Activated CD4-positive, alpha-beta T cell treated with anti-CD3 and anti-CD28 coated beads, Interleukin-2, amount 10 ng/mL, durations not matched to agents 7 days and 5 days (primary cell): ENCODE results near the gene ATP13A3. TPM values are rescaled to one million over a fixed set of nuclear protein-coding genes. Genes with fewer than 3 reads are reported as not detected.

Experiments used
- CTCF ChIA-PET: fragments of 350-600 bp; sonication (Branson Sonifier 250); formaldehyde crosslinking; loops from one replicate; lab custom pipeline; 2021; ENCODE audit warnings: antibody characterized with exemption; lab: Charles Lee
- POLR2A ChIA-PET: fragments of 350-600 bp; sonication (Branson Sonifier 250); formaldehyde crosslinking; loops from one replicate; lab custom pipeline; 2021; ENCODE audit warnings: antibody characterized with exemption; lab: Charles Lee
- DNase-seq: peaks from one replicate; pipeline ENCODE4 v3.0.0-alpha.2; 2020
- H3K27ac Mint-ChIP-seq: one replicate; pipeline ENCODE4 v1.8.0; 2021; ENCODE audit warnings: mild to moderate bottlenecking, moderate library complexity, mixed read lengths
- H3K27me3 Mint-ChIP-seq: one replicate; pipeline ENCODE4 v1.8.0; 2021; ENCODE audit warnings: mixed read lengths
- H3K36me3 Mint-ChIP-seq: one replicate; pipeline ENCODE4 v1.8.0; 2021; ENCODE audit warnings: low read depth, mixed read lengths
- H3K4me1 Mint-ChIP-seq: one replicate; pipeline ENCODE4 v1.8.0; 2021; ENCODE audit warnings: mixed read lengths
- H3K4me3 Mint-ChIP-seq: one replicate; pipeline ENCODE4 v1.8.0; 2021; ENCODE audit warnings: mild to moderate bottlenecking, moderate library complexity, mixed read lengths
- H3K9me3 Mint-ChIP-seq: one replicate; pipeline ENCODE4 v1.8.0; 2021; ENCODE audit warnings: mixed read lengths
- total RNA-seq, 2 experiments: library from RNA; stranded (reverse); gene quantifications; one replicate each; pipeline ENCODE4 v1.2.3, GENCODE V29; 2021

ATP13A3 gene
- total RNA-seq, 2 experiments from 2014 or later: 59.2 to 73.8 TPM

DNA sequence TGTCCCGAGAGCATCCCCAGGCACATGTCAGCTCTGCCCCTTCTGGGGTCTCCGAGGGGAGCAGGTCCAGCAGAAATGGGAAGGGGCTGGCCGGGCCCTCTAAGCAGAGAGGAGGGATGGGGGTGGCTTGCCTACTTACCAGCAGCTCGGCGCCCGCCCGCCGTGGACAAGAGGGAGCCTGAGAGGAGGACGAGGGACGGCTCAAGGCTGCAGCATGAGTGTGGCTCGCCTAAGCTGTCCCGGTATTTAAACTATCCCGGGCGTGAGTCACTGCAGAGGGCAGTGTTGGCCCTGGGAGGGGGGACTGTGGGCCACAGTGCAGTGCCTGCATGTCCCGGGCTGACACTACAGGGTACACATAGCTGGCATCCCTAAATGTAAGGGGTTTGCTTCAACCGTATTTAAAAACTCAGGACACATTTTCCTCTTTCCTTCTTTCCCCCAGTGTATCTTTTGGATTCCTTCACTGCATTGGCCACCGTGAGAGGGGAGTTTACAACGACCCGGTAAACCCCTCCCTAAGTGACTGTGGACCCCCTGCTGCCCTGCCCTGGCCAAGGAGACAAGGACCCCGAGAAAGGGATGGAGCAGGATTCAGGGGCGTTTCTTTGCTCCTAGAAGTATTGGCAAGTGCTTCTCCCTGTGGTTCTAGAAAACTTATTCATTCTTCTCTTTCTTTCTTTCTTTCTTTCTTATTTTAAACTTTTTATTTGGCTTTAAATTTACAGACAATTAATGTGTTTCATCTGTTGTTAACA, 117.1 kb downstream of the ATP13A3 start, which contains the start of gene LRRC15:
Gene LRRC15 (minus strand): TSS at position 222 of the 758 bp plus-strand sequence. CDS start 8,700 bp downstream, outside the sequence.
- Mint-ChIP-seq H3K27me3 (peaks cover 30% of the 10 kb centered on the region), H3K4me1 (no peaks in the 10 kb centered on the region), H3K9me3 (no peaks in the 10 kb centered on the region), H3K27ac (no peak within 1 kb of the TSS), H3K36me3 (no peaks in the 10 kb centered on the region), H3K4me3 (no peak within 1 kb of the TSS)
- POLR2A ChIA-PET: no interaction called here
- no peak for DNase-seq
- CTCF ChIA-PET: no interaction called here

DNA sequence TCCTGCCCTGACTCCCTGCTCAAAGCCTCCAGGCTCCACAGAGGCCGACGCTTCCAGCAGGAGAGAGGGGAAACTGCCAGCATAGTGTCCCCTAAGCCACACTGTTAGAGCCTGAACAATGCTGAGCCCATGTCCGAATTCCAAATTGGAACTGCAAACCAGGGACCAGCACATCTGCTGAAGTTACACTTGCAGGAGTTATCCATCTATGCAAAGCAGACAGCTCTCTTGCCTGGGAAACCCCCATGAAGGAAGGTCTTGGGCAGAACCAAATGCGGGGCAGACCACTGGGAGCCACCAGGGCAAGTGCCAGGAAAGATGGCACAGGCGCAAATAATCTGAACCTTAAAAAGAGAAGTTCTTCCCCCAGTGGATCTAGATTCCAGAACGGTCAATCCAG, 117.9 kb downstream of the ATP13A3 start:
- Mint-ChIP-seq H3K4me1 (no peaks in the 10 kb centered on the region), H3K27me3 (peaks cover 30% of the 10 kb centered on the region), H3K4me3 (no peak overlapping the region), H3K36me3 (no peaks in the 10 kb centered on the region), H3K27ac (no peak overlapping the region), H3K9me3 (no peaks in the 10 kb centered on the region)
- ChIA-PET POLR2A (no interaction called here), CTCF (interaction anchor here (1.9 kb wide), 1 partner anchor 14 kb away, joined by 4 read pairs; no protein-coding TSS in a partner anchor)
- DNase-seq: no peak

DNA sequence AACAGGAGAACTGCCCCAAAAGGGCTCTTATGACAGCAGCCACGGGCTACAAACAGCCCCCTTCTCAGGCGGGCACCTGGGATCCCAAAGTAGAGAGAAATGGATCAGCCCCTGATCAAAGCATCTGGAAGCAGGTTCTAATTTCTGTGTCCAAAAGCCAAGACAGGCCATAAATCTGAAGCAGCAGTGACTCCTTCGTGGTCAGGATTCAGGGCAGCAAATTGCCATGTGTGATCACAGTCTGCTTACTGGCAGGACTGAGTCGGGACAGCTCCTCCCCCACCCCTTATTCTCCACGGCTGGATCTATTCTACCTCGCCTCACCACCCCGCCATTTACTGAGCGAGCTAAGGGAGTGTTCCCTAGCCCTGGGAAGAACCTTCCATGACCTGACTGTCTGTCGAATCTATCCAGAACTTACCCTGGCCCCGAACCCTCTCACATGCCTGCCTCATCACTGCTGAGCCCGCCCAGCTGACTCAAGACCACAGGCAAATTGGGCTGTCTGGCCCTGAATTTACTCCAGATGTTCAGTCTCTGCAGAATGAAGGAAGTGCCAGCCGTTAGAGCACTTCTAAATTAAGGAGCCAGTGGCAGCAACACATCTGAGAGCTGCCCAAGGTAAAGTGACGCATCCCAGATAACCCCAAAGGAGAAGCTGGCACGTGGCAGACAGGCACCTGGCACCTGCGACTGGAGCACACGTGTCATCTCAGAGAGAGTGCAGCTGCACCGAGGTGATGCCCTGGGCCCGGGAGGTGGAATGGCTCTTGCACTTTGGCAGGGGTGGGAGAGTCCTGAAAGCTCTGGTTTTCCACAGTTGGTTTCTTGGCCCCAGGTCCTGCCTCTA, 118.6 kb downstream of the ATP13A3 start:
- no peak for DNase-seq
- Mint-ChIP-seq H3K4me3 (no peak overlapping the region), H3K9me3 (no peaks in the 10 kb centered on the region), H3K4me1 (no peaks in the 10 kb centered on the region), H3K27ac (no peak overlapping the region), H3K36me3 (no peaks in the 10 kb centered on the region), H3K27me3 (peaks cover 30% of the 10 kb centered on the region)
- ChIA-PET CTCF (interaction anchor here (1.1 to 1.9 kb wide), 2 partner anchors 13 to 29 kb away, joined by 3 to 4 read pairs; no protein-coding TSS in a partner anchor), POLR2A (no interaction called here)

DNA sequence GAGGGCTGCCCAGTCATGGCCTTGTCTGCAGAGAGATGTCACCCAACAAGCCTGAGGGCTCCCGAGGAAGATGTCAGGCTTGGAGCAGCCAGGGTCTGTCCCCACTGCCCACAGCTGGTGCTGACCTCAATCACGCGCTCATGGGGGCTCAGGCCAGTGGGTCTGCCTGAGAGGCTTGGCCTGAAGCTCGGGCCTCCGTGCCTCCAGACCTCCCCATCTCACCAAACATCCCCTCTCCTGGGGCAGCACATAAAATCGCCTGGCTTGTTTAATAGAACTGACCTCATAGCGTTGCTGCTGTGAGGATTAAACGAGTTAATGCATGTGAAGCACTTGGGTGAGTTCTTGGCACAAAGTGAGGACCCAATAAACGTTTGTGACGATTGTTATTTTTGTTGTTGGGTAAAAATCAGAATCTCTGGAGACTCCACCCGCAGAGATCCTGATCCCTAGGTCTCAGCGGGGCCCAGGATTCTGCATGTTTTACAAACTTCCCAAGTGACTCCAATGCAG, 120.8 kb downstream of the ATP13A3 start:
- Mint-ChIP-seq H3K4me3 (no peak overlapping the region), H3K27me3 (peaks cover 34% of the 10 kb centered on the region), H3K36me3 (no peaks in the 10 kb centered on the region), H3K9me3 (no peaks in the 10 kb centered on the region), H3K4me1 (no peaks in the 10 kb centered on the region), H3K27ac (no peak overlapping the region)
- ChIA-PET CTCF (no interaction called here), POLR2A (no interaction called here)
- no peak for DNase-seq

DNA sequence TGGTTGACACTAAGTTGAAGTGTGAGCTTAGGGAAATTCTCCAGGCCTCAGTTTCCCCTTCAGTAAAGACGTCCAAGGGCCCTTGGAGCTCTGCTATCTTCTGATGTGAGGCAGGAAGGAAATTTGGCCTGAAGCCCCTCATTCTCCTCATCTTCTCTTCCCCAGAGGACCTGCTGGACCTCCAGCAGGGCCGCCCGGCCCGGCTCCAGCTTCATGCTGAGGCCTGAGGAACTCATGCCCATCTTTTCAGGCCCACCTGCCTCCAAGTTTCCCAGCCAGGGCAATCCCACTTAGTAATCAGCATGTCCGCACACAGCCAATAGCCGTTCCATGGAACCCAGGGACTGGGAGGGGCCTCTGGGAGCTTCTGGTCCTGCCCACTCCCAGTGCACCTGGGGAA, 121.3 kb downstream of the ATP13A3 start:
- no peak for DNase-seq
- no peak overlapping the region for H3K4me3 Mint-ChIP-seq
- no peak overlapping the region for H3K27ac Mint-ChIP-seq
- peaks cover 30% of the 10 kb centered on the region for H3K27me3 Mint-ChIP-seq
- POLR2A ChIA-PET: no interaction called here
- H3K9me3 Mint-ChIP-seq: no peaks in the 10 kb centered on the region
- no peaks in the 10 kb centered on the region for H3K36me3 Mint-ChIP-seq
- CTCF ChIA-PET: no interaction called here
- no peaks in the 10 kb centered on the region for H3K4me1 Mint-ChIP-seq

DNA sequence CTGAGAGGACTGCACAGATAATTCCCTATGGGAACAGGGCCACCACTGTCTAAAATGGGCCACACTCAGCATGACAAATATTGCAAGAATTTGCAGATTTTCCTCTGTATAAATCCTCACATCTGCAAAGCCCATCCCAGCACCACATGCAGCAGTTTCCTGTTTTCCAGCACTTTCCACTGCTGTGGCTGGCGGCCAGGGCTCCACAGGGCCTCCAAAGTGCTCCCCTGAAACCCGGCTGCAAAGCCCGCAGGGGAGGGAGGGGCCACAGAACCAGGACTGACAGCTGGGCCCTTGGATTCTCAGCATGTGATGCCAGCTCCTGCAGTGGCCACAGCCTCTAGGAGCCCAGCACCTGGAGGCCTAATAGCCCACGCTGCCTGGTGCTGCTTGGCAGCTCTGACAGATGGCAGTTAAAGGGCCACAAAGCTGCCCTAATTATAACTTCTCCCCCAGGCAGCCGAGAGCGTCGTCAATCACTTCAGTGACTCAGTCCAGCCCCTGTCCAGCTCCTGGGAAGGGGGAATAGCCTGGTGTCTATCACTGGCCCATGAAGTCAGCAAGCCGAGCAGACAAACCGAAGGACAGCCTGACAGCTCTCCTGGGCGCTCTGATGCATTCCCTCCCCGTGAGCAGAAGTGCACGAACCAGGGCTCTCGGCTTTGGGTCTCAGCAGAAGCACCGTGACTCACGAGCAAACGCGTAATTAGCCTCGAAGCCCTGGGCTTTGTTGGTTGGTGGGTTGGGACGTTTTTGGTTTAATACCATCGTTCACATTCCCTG, 122.0 kb downstream of the ATP13A3 start:
- ChIA-PET POLR2A (no interaction called here), CTCF (interaction anchor here (0.6 kb wide), 1 partner anchor 50 kb away, joined by 3 read pairs; no protein-coding TSS in a partner anchor)
- H3K4me3 Mint-ChIP-seq: no peak overlapping the region
- no peaks in the 10 kb centered on the region for H3K36me3 Mint-ChIP-seq
- no peak overlapping the region for H3K27ac Mint-ChIP-seq
- no peak for DNase-seq
- H3K4me1 Mint-ChIP-seq: no peaks in the 10 kb centered on the region
- H3K27me3 Mint-ChIP-seq: peaks cover 24% of the 10 kb centered on the region
- H3K9me3 Mint-ChIP-seq: no peaks in the 10 kb centered on the region

DNA sequence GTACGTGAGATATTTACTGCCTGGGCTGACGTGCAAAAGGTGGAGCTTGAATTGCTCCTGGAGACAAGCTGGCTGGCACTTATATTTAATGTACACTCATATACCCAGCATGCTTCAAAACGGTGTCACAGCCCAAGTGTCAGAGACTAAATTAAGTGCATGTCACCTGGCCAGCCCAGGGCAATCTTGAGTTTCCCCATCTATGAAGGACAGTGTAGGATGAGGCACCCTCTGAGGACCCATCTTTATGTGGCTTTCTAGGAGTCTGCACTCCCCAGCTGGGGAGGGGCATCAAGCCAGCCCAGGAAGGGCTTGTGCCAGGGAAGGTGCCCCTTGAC, 122.5 kb downstream of the ATP13A3 start:
- Mint-ChIP-seq H3K9me3 (no peaks in the 10 kb centered on the region), H3K27ac (no peak overlapping the region), H3K4me3 (no peak overlapping the region), H3K4me1 (no peaks in the 10 kb centered on the region), H3K27me3 (peaks cover 20% of the 10 kb centered on the region), H3K36me3 (no peaks in the 10 kb centered on the region)
- POLR2A ChIA-PET: no interaction called here
- CTCF ChIA-PET: interaction anchor here (0.6 kb wide), 1 partner anchor 50 kb away, joined by 3 read pairs; no protein-coding TSS in a partner anchor
- no peak for DNase-seq

DNA sequence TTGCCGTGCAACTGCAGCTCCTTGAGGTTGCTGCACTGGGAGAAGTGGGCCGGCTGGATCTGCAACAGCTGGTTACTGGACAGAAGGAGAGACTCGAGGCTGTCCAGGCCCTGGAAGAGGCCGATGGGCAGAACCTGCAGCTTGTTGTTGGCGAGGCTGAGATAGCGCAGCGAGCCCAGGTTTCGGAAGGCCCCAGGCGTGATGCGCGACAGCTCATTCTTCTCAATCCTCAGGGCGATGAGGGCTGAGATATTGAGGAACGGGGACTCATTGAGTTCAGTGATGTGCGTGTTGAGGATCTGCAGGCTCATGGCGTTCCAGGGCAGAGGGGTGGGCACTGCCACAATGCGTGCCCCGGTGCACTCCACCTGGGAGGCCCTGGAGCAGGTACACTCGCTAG, 126.2 kb downstream of the ATP13A3 start:
- no peaks in the 10 kb centered on the region for H3K9me3 Mint-ChIP-seq
- H3K36me3 Mint-ChIP-seq: no peaks in the 10 kb centered on the region
- H3K27ac Mint-ChIP-seq: no peak overlapping the region
- no peaks in the 10 kb centered on the region for H3K4me1 Mint-ChIP-seq
- DNase-seq: no peak
- CTCF ChIA-PET: interaction anchor here (0.5 to 0.8 kb wide), 2 partner anchors 45 to 1285 kb away, joined by 3 to 4 read pairs; no protein-coding TSS in a partner anchor
- H3K4me3 Mint-ChIP-seq: no peak overlapping the region
- H3K27me3 Mint-ChIP-seq: peaks cover 4% of the 10 kb centered on the region
- POLR2A ChIA-PET: no interaction called here

DNA sequence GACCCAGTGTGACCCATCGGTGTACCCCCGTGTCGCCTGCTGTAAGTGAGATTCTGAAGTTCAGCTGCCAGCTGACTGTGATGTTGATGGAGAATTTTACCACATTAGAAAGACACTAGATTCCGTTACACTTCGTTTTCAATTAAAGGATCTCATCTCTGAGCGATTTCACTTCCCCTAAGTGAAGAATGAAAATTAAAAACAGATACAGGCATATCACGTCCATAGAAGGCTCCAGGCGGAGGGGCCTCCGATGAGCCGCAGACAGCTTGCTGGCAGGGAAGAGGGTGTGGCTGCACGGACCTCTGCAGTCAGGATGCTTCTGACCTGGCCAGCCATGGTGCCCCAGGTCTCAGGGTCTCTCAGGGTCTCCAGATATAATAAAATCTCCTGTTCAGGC, 129.1 kb downstream of the ATP13A3 start:
- peaks cover 3% of the 10 kb centered on the region for H3K27me3 Mint-ChIP-seq
- no peaks in the 10 kb centered on the region for H3K4me1 Mint-ChIP-seq
- no peak overlapping the region for H3K4me3 Mint-ChIP-seq
- no peak overlapping the region for H3K27ac Mint-ChIP-seq
- CTCF ChIA-PET: interaction anchor here (2.7 kb wide), 1 partner anchor 13 kb away, joined by 12 read pairs; no protein-coding TSS in a partner anchor
- POLR2A ChIA-PET: no interaction called here
- no peak for DNase-seq
- no peaks in the 10 kb centered on the region for H3K9me3 Mint-ChIP-seq
- H3K36me3 Mint-ChIP-seq: no peaks in the 10 kb centered on the region

DNA sequence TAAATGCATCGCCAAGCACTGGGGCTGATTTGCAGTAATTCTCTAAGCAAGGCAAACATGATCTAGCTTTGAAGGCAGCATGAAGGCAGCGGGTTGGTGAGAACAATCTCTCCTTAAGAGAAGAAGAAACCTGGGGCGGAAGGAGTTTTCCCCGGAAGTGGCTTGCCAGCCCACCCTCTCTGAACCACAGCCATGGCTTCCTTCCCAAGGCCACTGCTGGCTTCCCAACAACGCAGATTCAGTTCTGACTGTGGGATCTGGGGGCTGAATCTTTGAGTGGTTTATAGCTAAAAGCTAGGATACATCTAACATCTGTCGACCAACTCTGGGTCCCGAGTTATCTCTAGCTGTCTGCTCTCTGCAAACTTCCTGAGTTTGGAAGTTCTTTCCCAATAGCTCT, 131.4 kb downstream of the ATP13A3 start:
- Mint-ChIP-seq H3K4me3 (no peak overlapping the region), H3K36me3 (no peaks in the 10 kb centered on the region), H3K9me3 (no peaks in the 10 kb centered on the region), H3K27me3 (no peaks in the 10 kb centered on the region), H3K27ac (no peak overlapping the region), H3K4me1 (no peaks in the 10 kb centered on the region)
- CTCF ChIA-PET: interaction anchor here (0.7 to 2.7 kb wide), 5 partner anchors 9 to 56 kb away, joined by 3 to 12 read pairs (median 3); no protein-coding TSS in a partner anchor
- POLR2A ChIA-PET: no interaction called here
- DNase-seq: no peak

DNA sequence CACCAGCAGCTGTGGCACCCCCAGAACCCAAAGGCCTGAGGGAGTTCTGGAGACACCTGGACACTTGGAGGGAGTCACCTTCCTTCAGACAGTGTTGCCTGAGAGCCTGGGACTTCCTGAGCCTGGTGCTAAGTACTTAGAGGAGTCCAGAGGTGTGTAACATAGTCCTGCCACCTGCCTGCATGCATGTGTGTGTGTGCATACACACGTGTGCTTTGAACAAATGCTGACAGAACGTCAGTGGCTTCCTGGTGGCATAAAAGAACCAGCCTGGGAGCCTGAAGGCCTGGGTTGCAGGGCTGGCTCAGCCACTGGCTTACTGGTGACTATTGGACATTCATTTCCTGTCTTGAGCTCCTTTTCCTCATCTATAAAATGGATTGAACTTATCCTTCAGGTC, 132.5 kb downstream of the ATP13A3 start:
- Mint-ChIP-seq H3K4me1 (no peaks in the 10 kb centered on the region), H3K4me3 (no peak overlapping the region), H3K9me3 (no peaks in the 10 kb centered on the region), H3K27me3 (no peaks in the 10 kb centered on the region), H3K36me3 (no peaks in the 10 kb centered on the region), H3K27ac (no peak overlapping the region)
- DNase-seq: no peak
- ChIA-PET POLR2A (no interaction called here), CTCF (interaction anchor here (0.8 kb wide), 1 partner anchor 21 kb away, joined by 3 read pairs; no protein-coding TSS in a partner anchor)
